Activated B cell treated with CpG ODN at 0.5 μM for 24 hours (primary cell): ENCODE measurements around the gene PNMA8C. TPM values are rescaled to one million over a fixed set of nuclear protein-coding genes. Genes with fewer than 3 reads are reported as not detected.

Experiments
- ATAC-seq: fragments of 200-7000 bp; cut with Tn5 transposase; one replicate; pipeline ENCODE4 v1.10.0; 2021; ENCODE audit warnings: low read depth, mild to moderate bottlenecking, moderate library complexity
- CTCF ChIA-PET: fragments of 350-600 bp; sonication (Branson Sonifier 250); formaldehyde crosslinking; loops from one replicate; lab custom pipeline; 2021; ENCODE audit warnings: antibody characterized with exemption; lab: Charles Lee
- POLR2A ChIA-PET: fragments of 350-600 bp; sonication (Branson Sonifier 250); formaldehyde crosslinking; loops from one replicate; lab custom pipeline; 2021; ENCODE audit warnings: antibody characterized with exemption; lab: Charles Lee
- DNase-seq: peaks from one replicate; pipeline ENCODE4 v3.0.0; 2022
- H3K27ac Mint-ChIP-seq: one replicate; pipeline ENCODE4 v1.8.0; 2020; ENCODE audit warnings: mixed read lengths
- H3K27me3 Mint-ChIP-seq: one replicate; pipeline ENCODE4 v1.8.0; 2021; ENCODE audit warnings: mixed read lengths
- H3K36me3 Mint-ChIP-seq: one replicate; pipeline ENCODE4 v1.8.0; 2021; ENCODE audit warnings: low read depth, mixed read lengths
- H3K4me1 Mint-ChIP-seq: one replicate; pipeline ENCODE4 v1.8.0; 2021; ENCODE audit warnings: mixed read lengths
- H3K4me3 Mint-ChIP-seq: one replicate; pipeline ENCODE4 v1.8.0; 2020; ENCODE audit warnings: mild to moderate bottlenecking, mixed read lengths
- H3K9me3 Mint-ChIP-seq: one replicate; pipeline ENCODE4 v1.8.0; 2020; ENCODE audit warnings: mixed read lengths
- CTCF ChIP-seq: fragments of 200-600 bp; IDR thresholded peaks from one replicate; pipeline ENCODE4 v1.8.0; 2022; ENCODE audit warnings: antibody characterized with exemption, mild to moderate bottlenecking
- intact Hi-C: fragments of 100-400 bp; cut with micrococcal nuclease; formaldehyde crosslinking; loops from one replicate; pipeline ENCODE4 v1.15.1; 2024
- total RNA-seq: library from RNA; stranded (reverse); gene quantifications from 2 replicates; pipeline ENCODE4 v1.2.3, GENCODE V29; 2022

The PNMA8C gene
- total RNA-seq, 1 donor from 2014 or later, result not detected

GRCh38 chr19:46461537-46461936, 32.8 kb upstream of the PNMA8C start:
- ATAC-seq (no peak), DNase-seq (no peak)
- Mint-ChIP-seq H3K4me1 (no peaks in the 10 kb centered on the region), H3K36me3 (no peaks in the 10 kb centered on the region), H3K9me3 (no peaks in the 10 kb centered on the region), H3K4me3 (no peak overlapping the region), H3K27me3 (peaks cover 21% of the 10 kb centered on the region), H3K27ac (no peak overlapping the region)
- CTCF ChIA-PET, result no interaction called here
- POLR2A ChIA-PET, result no interaction called here
- no peak for TF ChIP-seq CTCF
- intact Hi-C loops, result no loop called here

- TF ChIP-seq CTCF, result no peak
- no peaks in the 10 kb centered on the region for H3K9me3 Mint-ChIP-seq
- peaks cover 21% of the 10 kb centered on the region for H3K27me3 Mint-ChIP-seq
- H3K4me1 Mint-ChIP-seq, result no peaks in the 10 kb centered on the region
- ChIA-PET POLR2A (no interaction called here), CTCF (no interaction called here)
- no peak overlapping the region for H3K4me3 Mint-ChIP-seq
- DNase-seq (no peak), ATAC-seq (no peak)
- H3K36me3 Mint-ChIP-seq, result no peaks in the 10 kb centered on the region
- intact Hi-C loops, result no loop called here
- no peak overlapping the region for H3K27ac Mint-ChIP-seq
Measured at GRCh38 chr19:46460981-46461380, 32.2 kb upstream of the PNMA8C start.

- Mint-ChIP-seq H3K36me3 (no peaks in the 10 kb centered on the region), H3K27me3 (peaks cover 21% of the 10 kb centered on the region), H3K9me3 (no peaks in the 10 kb centered on the region), H3K27ac (no peak overlapping the region), H3K4me1 (no peaks in the 10 kb centered on the region), H3K4me3 (no peak overlapping the region)
- no peak for DNase-seq
- no peak for ATAC-seq
- intact Hi-C loops, result no loop called here
- CTCF ChIA-PET, result interaction anchor here (0.5 kb wide), 1 partner anchor 755 kb away, joined by 3 read pairs; no protein-coding TSS in a partner anchor
- POLR2A ChIA-PET, result interaction anchor here (0.6 kb wide), 1 partner anchor 15 kb away, joined by 4 read pairs; no protein-coding TSS in a partner anchor
- TF ChIP-seq CTCF, result no peak
Measured at GRCh38 chr19:46460055-46460454, 31.3 kb upstream of the PNMA8C start.

- Mint-ChIP-seq H3K36me3 (no peaks in the 10 kb centered on the region), H3K4me1 (no peaks in the 10 kb centered on the region), H3K27me3 (peaks cover 21% of the 10 kb centered on the region), H3K9me3 (no peaks in the 10 kb centered on the region), H3K27ac (no peak overlapping the region), H3K4me3 (no peak overlapping the region)
- DNase-seq, result no peak
- CTCF ChIA-PET, result no interaction called here
- intact Hi-C loops, result no loop called here
- ATAC-seq, result no peak
- no peak for TF ChIP-seq CTCF
- POLR2A ChIA-PET, result no interaction called here
Measured at GRCh38 chr19:46456930-46457329, 28.2 kb upstream of the PNMA8C start.

- H3K27me3 Mint-ChIP-seq, result peaks cover 20% of the 10 kb centered on the region
- no peak for ATAC-seq
- H3K36me3 Mint-ChIP-seq, result no peaks in the 10 kb centered on the region
- H3K27ac Mint-ChIP-seq, result no peak overlapping the region
- CTCF ChIA-PET, result no interaction called here
- no peak overlapping the region for H3K4me3 Mint-ChIP-seq
- POLR2A ChIA-PET, result no interaction called here
- intact Hi-C loops, result no loop called here
- no peak for TF ChIP-seq CTCF
- H3K9me3 Mint-ChIP-seq, result peaks cover 6% of the 10 kb centered on the region
- no peaks in the 10 kb centered on the region for H3K4me1 Mint-ChIP-seq
- DNase-seq, result no peak
Measured at GRCh38 chr19:46454244-46454643, 25.5 kb upstream of the PNMA8C start.
